Measurements from ENCODE around the gene CRISP3.
"Not testable (repeated sequence)": the region's sequence is repeated elsewhere in the genome, so short reads cannot be mapped to it uniquely, and the experiment has no call there.

Gene CRISP3

GRCh38 chr6:49744259-49744658, at the start of gene CRISP3:
TSS of gene CRISP3 (minus strand) at chr6:49744388. CDS start at chr6:49744367, 21 bp downstream.
- DNase-seq (ENCODE audit: low read depth in 2 of 2, low spot score in 1 of 2), result no peak

- no peak for DNase-seq (ENCODE audit: low read depth in 2 of 2, low spot score in 1 of 2)
Observed at GRCh38 chr6:49790341-49790740, 46.2 kb upstream of the CRISP3 start.

- DNase-seq (ENCODE audit: low read depth in 2 of 2, low spot score in 1 of 2), result no peak
Observed at GRCh38 chr6:49787176-49787575, 43.0 kb upstream of the CRISP3 start, which contains the start of gene PGK2. TSS of gene PGK2 (minus strand) at chr6:49787285. CDS start at chr6:49787187, 98 bp downstream.

- DNase-seq (ENCODE audit: low read depth in 2 of 2, low spot score in 1 of 2), result no peak
Observed at GRCh38 chr6:49784272-49784671, 40.1 kb upstream of the CRISP3 start.

- no peak for DNase-seq (ENCODE audit: low read depth in 2 of 2, low spot score in 1 of 2)
Observed at GRCh38 chr6:49782725-49783124, 38.5 kb upstream of the CRISP3 start.

GRCh38 chr6:49782293-49782692, 38.1 kb upstream of the CRISP3 start:
- DNase-seq (ENCODE audit: low read depth in 2 of 2, low spot score in 1 of 2), result no peak

DNA sequence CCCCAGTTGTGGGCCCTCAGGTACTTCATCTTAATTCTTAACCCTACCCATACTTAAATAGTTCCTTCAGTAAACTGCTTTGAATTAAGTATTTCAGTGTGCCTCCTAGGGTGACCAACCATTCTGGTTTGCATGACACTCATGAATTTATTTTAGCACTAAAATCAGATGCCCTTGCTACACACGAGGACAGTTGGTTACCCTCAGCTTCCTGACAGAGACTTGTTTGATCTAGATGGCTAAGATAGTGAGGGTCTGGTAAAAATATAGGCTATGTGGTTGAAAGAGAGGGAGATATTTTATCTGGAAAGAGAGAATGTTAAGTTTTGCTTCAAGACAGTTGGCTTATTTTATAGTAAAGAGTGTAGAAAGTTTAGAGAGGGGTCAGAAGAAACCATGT, 32.3 kb upstream of the CRISP3 start:
- DNase-seq (ENCODE audit: low read depth in 2 of 2, low spot score in 1 of 2), result no peak

DNA sequence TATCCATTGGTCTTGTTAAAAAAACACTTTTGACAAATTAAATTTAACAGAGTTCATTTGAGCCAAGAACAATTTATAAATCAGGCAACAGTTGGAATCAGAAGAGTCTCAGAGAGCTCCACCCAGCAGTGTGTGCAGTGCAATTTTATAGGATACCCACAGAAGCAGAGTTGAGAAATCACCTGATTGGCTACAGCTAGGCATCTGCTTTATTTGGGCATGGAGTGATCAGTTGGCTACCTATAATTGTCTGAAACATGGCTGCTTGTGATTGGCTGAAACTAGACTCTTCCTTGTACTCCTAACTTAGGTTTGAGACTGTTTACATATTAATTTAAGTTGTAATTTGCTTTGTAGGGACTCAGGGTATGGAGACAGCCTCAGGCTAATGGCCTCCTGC, 30.9 kb upstream of the CRISP3 start:
- no peak for DNase-seq (ENCODE audit: low read depth in 2 of 2, low spot score in 1 of 2)

DNA sequence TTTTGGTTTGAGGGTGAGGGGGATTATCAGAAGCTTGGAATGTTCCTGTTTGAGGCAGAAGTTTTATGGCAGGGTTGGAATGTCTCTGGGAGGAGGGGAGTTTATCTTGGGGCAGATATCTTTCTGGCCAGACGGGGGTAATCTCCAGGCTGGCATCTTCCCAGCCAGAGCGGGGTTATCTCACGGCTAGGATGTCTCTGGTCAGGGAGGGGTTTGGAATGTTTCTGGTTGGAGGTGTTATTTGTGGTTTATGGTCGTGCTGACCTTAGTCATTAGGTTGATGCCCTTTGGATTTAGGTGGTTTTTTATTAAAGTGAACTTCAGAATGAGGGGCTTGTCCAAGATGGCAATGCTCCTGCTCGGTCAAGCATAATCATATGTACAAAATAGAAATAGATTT, 28.1 kb upstream of the CRISP3 start:
- DNase-seq (ENCODE audit: low read depth in 2 of 2, low spot score in 1 of 2), result no peak

DNA sequence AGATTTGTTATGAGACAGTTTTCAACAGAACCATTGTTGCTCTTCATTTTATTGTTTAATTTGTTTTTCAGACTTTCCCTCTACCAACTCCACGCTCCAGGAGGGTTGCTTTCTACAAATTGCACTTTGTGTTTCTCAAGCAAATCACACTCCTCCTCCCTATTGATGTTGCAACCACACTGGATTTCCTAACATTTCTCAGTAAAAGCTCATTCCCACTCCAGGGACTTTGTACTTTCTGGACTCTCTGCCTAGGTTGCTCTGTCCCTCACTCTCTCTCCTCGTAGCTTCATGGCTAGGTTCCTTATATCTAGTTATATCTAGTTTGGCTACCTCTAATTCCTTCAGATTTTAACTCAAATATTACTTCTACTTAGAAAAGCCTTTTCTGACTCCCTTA, 22.6 kb upstream of the CRISP3 start:
- no peak for DNase-seq (ENCODE audit: low read depth in 2 of 2, low spot score in 1 of 2)

- DNase-seq (ENCODE audit: low read depth in 2 of 2, low spot score in 1 of 2), result no peak
Observed at GRCh38 chr6:49764571-49765236, 20.5 kb upstream of the CRISP3 start.

DNA sequence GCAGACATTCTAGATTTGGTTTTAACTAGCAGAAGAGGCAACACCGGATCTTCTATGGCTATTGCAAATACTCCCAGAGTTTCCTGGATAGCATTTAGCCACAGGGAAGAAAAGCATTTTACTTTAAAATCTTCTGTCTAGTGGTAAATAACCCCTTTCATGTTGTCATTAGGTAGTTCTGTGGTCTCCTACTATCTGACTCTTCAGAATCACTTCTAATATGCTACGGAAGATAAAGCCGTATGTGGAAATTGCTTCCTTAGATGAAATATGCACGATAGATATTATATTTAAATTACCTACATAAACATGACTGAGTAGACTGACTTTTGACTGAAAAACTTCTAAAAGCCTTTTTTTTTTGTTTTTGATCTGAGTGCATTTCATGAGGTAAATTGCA, 759 bp downstream of the CRISP3 start:
- DNase-seq (ENCODE audit: low read depth in 2 of 2, low spot score in 1 of 2), result no peak

DNA sequence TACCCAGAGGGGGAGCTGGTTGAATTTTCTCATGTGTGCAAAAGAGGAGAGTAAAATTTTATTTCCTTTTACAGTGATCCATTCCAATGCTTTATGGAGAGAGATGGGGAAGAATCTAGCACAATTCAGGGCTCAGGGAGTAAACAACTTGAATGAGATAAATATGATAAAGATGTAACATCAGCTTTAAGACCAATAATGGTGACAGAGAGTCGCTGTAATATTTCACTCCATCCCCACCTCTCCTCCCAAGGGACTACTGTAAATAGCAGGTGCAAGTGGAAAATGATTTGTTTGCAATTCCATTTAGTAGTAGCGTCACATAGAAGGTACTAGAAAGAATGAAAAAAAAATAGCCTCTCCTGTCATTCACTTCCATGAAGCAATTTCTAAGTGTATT, 4.8 kb downstream of the CRISP3 start:
- DNase-seq (ENCODE audit: low read depth in 2 of 2, low spot score in 1 of 2), result no peak

DNA sequence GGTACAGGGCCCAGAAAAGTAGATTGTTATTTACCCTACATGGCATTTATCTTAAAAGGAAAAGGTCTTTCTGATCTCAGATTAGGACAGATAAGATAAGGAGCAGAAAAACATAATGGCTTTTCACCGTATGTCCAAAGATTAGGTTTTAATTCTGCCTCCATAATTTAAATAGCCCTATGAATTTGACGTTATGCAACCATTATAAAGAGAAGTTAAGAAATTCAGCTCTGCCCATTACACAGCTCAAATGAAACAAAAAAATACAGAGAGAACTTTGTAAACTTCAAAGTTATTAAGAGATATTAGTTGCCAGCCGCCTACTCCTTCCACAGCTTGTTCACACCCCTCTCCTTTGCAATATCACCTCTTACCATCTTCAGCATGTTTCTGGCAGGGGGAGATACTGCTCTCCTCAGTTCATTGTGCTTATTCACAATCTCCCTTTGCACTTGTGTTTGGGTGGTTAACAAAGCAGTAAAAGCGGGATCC, 8.1 kb downstream of the CRISP3 start:
- DNase-seq (ENCODE audit: low read depth in 2 of 2, low spot score in 1 of 2), result no peak

DNA sequence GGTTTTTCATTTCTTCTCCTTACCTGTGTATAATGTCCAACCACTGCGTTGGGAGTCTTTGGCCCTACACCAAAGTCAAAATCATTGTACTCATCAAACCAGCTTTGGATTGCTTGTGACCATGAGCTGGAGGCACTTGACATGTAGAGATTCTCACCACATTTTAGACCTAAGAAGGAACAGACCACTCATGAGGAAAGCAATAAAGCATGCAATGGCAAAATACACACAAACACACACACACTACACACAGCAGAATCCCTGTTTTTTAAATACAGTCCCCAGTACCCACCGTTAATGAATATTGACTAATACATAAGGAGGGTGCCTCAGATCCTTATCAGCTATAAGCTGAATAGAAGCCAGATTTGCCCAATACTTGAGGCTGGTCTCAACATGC, 10.5 kb downstream of the CRISP3 start:
- no peak for DNase-seq (ENCODE audit: low read depth in 2 of 2, low spot score in 1 of 2)

- DNase-seq (ENCODE audit: low read depth in 2 of 2, low spot score in 1 of 2), result no peak
Observed at GRCh38 chr6:49732781-49733180, 11.4 kb downstream of the CRISP3 start.

- DNase-seq (ENCODE audit: low read depth in 2 of 2, low spot score in 1 of 2), result no peak
Observed at GRCh38 chr6:49730251-49730650, 13.9 kb downstream of the CRISP3 start.

DNA sequence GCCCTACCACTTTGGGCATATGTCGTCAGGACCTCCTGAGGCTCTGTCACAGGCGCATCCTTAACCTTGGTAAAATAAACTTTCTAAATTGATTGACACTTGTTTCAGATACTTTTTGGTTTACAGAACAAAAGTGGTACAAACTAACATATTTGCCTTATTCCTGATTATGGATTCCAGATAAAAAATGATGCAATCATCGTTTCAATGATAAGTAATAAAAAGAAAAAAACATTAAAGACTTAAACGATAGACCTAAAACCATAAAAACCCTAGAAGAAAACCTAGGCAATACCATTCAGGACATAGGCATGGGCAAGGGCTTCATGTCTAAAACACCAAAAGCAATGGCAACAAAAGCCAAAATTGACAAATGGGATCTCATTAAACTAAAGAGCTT, 20.3 kb downstream of the CRISP3 start:
- not testable (repeated sequence) for DNase-seq (ENCODE audit: low read depth in 2 of 2, low spot score in 1 of 2)

- no peak for DNase-seq (ENCODE audit: low read depth in 2 of 2, low spot score in 1 of 2)
Observed at GRCh38 chr6:49721297-49721696, 22.9 kb downstream of the CRISP3 start.

DNA sequence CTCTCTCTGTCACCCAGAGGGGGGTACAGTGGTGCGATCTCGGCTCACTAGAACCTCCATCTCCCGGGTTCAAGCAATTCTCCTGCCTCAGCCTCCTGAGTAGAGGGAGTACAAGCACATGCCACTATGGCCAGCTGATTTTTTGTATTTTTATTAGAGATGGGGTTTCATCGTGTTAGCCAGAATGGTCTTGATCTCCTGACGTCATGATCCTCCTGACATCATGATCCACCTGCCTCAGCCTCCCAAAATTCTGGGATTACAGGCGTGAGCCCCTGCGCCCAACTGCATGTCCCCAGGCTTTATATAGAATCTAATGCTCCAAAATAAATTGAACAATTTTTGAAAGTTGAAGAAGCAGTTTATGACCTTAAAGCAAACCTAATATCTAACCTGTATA, 23.8 kb downstream of the CRISP3 start:
- no peak for DNase-seq (ENCODE audit: low read depth in 2 of 2, low spot score in 1 of 2)

GRCh38 chr6:49713346-49713745, 30.8 kb downstream of the CRISP3 start, which contains the start of gene CRISP2:
TSS of gene CRISP2 (minus strand) at chr6:49713543. CDS start at chr6:49709196, 4,347 bp downstream.
- DNase-seq (ENCODE audit: low read depth in 2 of 2, low spot score in 1 of 2), result no peak

GRCh38 chr6:49698478-49698877, 45.7 kb downstream of the CRISP3 start:
- no peak for DNase-seq (ENCODE audit: low read depth in 2 of 2, low spot score in 1 of 2)

- no peak for DNase-seq (ENCODE audit: low read depth in 2 of 2, low spot score in 1 of 2)
Observed at GRCh38 chr6:49693512-49693911, 50.7 kb downstream of the CRISP3 start.
